BLaER1 (cell line): ENCODE measurements around the gene NKAPD1.
"Not testable (repeated sequence)": the region's sequence is repeated elsewhere in the genome, so short reads cannot be mapped to it uniquely, and the experiment has no call there.

ENCODE experiments used
- H3K27ac ChIP-seq: shearing (Covaris generic); formaldehyde crosslinking; 2 replicates; pipeline ENCODE4 v1.8.1; 2022
- H3K27me3 ChIP-seq: shearing (Covaris generic); formaldehyde crosslinking; 2 replicates; pipeline ENCODE4 v1.8.1; 2022
- H3K36me3 ChIP-seq: shearing (Covaris generic); formaldehyde crosslinking; 2 replicates; pipeline ENCODE4 v1.8.1; 2022
- H3K4me1 ChIP-seq: shearing (Covaris generic); formaldehyde crosslinking; 2 replicates; pipeline ENCODE4 v1.8.1; 2022
- H3K4me2 ChIP-seq: shearing (Covaris generic); formaldehyde crosslinking; 2 replicates; pipeline ENCODE4 v1.8.1; 2022
- H3K4me3 ChIP-seq: shearing (Covaris generic); formaldehyde crosslinking; 2 replicates; pipeline ENCODE4 v1.8.1; 2022
- H3K9ac ChIP-seq: shearing (Covaris generic); formaldehyde crosslinking; 2 replicates; pipeline ENCODE4 v1.8.1; 2022
- H3K9me3 ChIP-seq: shearing (Covaris generic); formaldehyde crosslinking; 2 replicates; pipeline ENCODE4 v1.8.1; 2022
- H4K20me1 ChIP-seq: shearing (Covaris generic); formaldehyde crosslinking; 2 replicates; pipeline ENCODE4 v1.8.1; 2022
- Cebpa-rat ChIP-seq: shearing (Covaris generic); IDR thresholded peaks from 2 replicates; pipeline ENCODE4 v1.8.1; 2022

NKAPD1 gene

DNA sequence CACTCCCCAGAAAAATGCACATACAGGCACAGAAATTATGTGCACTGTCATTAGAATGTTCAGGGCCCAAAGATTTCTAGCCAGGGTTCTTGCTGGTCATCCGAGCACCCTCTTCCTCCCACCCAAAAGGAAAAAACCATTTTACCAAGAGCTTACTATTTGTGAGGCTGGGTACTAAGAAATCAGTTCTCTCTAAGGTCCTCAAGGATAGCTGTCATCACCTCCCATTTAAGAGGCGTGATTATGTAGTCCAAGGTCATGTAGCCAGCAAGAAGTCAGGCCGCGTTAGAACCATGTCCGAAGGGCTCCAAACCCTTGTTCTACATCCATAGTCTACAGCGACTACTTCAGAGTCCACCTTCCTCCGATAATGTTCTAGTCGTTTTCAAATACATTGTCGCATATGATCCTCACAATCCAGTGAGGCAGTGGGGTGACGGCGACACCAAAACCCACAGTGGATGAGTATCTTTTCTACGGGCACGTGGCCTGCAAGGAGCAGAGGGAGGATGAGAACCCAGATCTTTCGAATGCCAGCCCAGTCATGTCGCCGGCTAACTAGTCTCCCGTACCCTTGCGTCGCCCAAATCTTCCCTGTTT lies 11.8 kb downstream of the NKAPD1 start:
- no peak for TF ChIP-seq Cebpa-rat
- peak overlapping the region; percentile 84 for H3K4me2 ChIP-seq
- H3K27me3 ChIP-seq = no peaks in the 10 kb centered on the region
- H3K36me3 ChIP-seq = peaks cover 75% of the 10 kb centered on the region
- peaks cover 35% of the 10 kb centered on the region for H3K4me1 ChIP-seq
- peak overlapping the region; percentile 87 for H3K4me3 ChIP-seq
- H3K27ac ChIP-seq = peak overlapping the region; percentile 82
- peaks cover 9% of the 10 kb centered on the region; the same call in 1 of the 2 replicates for H4K20me1 ChIP-seq
- peak overlapping the region; percentile 83 for H3K9ac ChIP-seq
- H3K9me3 ChIP-seq = no peaks in the 10 kb centered on the region

DNA sequence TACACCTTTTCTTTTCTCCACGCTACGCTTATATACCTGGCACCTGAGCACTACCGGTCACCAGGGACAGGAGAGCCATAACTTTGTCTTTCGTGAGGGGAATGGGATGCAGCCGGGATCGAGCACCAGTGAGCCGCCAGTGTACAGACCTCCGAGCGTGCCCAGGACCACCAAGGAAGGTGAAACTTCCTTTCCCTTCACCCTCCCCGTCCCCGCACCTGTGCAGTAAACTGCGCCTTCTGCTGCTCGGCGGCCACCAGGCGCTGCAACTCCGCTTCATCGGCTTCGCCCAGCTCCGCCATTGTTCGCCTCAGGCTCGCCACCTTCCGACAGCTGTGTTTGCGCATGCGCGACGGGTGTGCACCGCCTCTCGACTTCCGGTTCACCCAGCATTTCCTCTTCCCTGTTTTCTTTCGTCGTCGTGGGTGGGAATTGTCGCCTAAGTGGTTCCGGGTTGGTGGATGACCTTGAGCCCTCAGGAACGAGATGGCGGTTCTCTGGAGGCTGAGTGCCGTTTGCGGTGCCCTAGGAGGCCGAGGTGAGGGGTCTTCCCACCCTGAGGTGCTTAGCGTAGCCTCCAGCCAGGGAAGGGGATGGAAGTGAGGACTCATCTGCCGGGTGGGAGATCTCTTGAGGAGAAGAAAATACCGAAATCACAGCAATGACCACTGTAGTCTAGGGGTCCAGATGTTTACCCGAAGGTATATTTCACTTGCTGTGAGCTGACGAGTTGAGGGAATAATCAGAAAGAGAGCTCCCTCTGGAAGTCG lies 12.5 kb downstream of the NKAPD1 start, which contains the start of the genes SDHD and TIMM8B:
SDHD (plus strand) TSS at position 452 of the 770 bp plus-strand sequence; CDS start at position 487, 35 bp downstream.
TIMM8B (minus strand) TSS at position 335 of the 770 bp plus-strand sequence; CDS start at position 302, 33 bp downstream.
- Histone ChIP-seq H3K4me1 (peaks cover 35% of the 10 kb centered on the region), H3K4me2 (peak within 1 kb of the TSS; percentile 93), H3K36me3 (peaks cover 75% of the 10 kb centered on the region), H3K9ac (peak within 1 kb of the TSS; percentile 83), H3K4me3 (peak within 1 kb of the TSS; percentile 87), H3K9me3 (no peaks in the 10 kb centered on the region), H3K27me3 (no peaks in the 10 kb centered on the region), H3K27ac (peak within 1 kb of the TSS; percentile 82), H4K20me1 (peaks cover 9% of the 10 kb centered on the region; the same call in 1 of the 2 replicates)
- TF ChIP-seq Cebpa-rat = no peak

DNA sequence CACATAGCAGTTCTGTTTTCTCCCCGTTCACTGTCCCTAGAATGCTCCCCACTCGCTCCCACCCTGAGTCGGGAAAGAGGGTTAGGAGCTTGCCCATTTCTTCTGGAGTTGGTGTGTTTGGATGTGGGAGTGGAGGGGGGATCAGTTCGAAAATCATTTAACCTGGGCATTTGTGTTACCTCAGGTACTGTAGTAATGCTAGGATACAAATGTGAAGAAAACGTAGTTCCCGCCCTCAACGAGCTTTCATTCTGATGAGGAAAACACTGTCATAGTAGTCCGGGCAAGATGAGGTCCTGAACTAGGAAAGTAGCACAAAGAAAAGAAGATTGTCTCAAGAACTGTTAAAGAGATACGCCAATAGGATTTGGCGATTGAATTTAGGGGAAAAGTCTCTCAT lies 13.1 kb downstream of the NKAPD1 start:
- H3K9me3 ChIP-seq = no peaks in the 10 kb centered on the region
- no peaks in the 10 kb centered on the region for H3K27me3 ChIP-seq
- peaks cover 35% of the 10 kb centered on the region for H3K4me1 ChIP-seq
- H3K4me3 ChIP-seq = peak overlapping the region; percentile 87
- peak overlapping the region; percentile 93 for H3K4me2 ChIP-seq
- peaks cover 76% of the 10 kb centered on the region for H3K36me3 ChIP-seq
- H3K27ac ChIP-seq = peak overlapping the region; percentile 82
- H3K9ac ChIP-seq = peak overlapping the region; percentile 83
- no peak for TF ChIP-seq Cebpa-rat
- H4K20me1 ChIP-seq = peaks cover 9% of the 10 kb centered on the region; the same call in 1 of the 2 replicates

DNA sequence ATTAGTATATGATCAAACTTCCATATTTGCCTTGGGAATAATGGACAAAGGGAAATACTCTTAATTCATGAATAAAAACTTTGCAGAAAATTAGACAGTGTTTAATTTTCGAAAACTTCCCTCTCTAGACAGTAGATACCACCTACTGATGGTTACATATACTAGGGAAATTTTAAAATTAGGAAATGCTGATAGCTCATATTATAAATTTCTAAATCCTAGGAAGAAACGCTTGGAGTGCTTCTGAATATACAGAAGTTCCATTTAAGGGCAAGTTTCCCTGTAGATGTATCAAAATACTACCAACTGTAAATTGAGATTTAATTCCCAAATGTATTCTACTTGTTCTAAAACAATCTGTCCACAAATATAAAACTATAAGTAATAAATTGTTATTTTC lies 21.2 kb downstream of the NKAPD1 start:
- H3K27me3 ChIP-seq, H3K9me3 ChIP-seq, H4K20me1 ChIP-seq, H3K4me1 ChIP-seq, H3K4me2 ChIP-seq, H3K9ac ChIP-seq, H3K27ac ChIP-seq, H3K4me3 ChIP-seq: not testable (repeated sequence)
- H3K36me3 ChIP-seq = peaks cover 73% of the 10 kb centered on the region

DNA sequence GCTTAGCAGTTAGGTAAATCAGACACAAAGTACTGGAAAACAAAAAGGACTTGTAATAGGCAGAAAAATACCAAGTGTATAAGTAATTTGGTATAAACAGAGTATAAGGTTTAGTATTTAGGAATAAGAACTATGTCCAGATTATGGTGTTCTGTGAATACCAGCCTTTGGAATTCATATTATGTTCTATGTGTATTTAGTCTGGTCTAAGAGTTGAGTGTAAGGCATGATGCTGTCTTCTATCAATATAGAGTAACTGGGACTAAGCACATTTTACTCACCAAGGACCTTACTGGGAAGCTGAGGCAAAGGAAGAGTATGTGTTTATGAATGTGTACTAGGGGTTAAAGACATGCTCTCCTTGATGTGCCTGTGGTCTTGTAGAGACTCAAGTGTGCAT lies 22.1 kb downstream of the NKAPD1 start:
- no peak overlapping the region for H3K4me3 ChIP-seq
- no peaks in the 10 kb centered on the region for H3K4me1 ChIP-seq
- H3K9ac ChIP-seq = no peak overlapping the region
- no peaks in the 10 kb centered on the region for H3K27me3 ChIP-seq
- H3K36me3 ChIP-seq = peaks cover 64% of the 10 kb centered on the region
- H3K27ac ChIP-seq = no peak overlapping the region
- H3K4me2 ChIP-seq = no peak overlapping the region
- H3K9me3 ChIP-seq = no peaks in the 10 kb centered on the region
- H4K20me1 ChIP-seq = 0 out of 2 replicates have a peak, but pooled peaks cover 4% of the 10 kb centered on the region
- TF ChIP-seq Cebpa-rat = no peak

DNA sequence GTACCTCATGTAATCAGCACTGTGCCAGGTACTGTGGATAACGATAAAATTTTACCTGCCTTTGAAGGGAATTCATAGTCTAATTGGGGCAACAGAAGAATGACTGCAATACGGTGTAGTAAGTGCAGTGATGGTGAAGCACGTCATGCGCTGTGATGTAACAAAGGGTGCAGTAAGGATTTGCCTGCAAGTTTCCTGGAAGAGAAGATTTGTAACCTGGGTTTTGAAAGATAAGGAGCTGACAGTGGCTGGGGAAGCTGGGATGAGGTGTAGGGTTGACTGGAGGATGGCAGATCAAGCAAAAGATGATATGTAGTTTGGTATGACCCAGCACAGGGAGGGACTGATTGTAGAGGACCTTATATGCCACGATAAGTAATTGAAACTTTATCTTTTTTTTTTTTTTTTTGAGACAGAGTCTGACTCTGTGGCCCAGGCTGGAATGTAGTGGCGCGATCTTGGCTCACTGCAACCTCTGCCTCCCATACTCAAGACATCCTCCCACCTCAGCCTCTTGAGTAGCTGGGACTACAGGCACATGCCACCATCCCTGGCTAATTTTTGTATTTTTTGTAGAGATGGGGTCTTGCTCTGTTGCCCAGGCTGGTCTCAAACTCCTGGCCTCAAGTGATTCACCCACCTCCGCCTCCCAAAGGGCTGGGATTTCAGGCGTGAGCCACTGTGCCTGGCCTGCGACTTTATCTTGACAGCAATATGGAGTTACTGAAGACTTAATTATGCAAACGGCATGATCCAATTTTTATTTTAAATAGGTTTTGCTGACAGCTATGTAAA lies 23.8 kb downstream of the NKAPD1 start:
- H3K36me3 ChIP-seq = peaks cover 47% of the 10 kb centered on the region
- no peak overlapping the region for H3K27ac ChIP-seq
- no peak overlapping the region for H3K4me2 ChIP-seq
- H3K9ac ChIP-seq = no peak overlapping the region
- H4K20me1 ChIP-seq = no peaks in the 10 kb centered on the region
- no peaks in the 10 kb centered on the region for H3K9me3 ChIP-seq
- no peaks in the 10 kb centered on the region for H3K4me1 ChIP-seq
- H3K4me3 ChIP-seq = no peak overlapping the region
- H3K27me3 ChIP-seq = no peaks in the 10 kb centered on the region
- TF ChIP-seq Cebpa-rat = no peak

DNA sequence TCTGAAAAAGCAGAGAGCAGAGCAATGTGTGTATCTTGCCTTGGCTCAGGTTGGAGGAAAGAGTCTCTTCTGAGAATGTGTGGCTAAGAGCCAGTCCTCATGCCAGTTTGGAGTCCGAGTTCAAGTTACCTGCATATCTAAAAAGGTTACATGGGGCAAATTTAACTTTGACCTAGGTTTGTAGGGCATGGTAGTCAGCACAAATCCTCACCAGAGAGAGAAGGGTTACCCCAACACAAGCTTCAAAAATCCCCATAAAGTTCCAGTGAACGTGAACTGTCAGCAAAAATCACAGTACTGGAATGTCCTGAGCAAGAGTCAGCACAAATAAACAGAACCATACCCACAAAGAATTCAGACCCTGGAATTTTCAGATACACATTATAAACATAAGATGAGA lies 26.4 kb downstream of the NKAPD1 start:
- Histone ChIP-seq H3K9ac (no peak overlapping the region), H3K4me3 (no peak overlapping the region), H3K27me3 (no peaks in the 10 kb centered on the region), H3K9me3 (no peaks in the 10 kb centered on the region), H3K4me2 (no peak overlapping the region), H3K36me3 (peaks cover 28% of the 10 kb centered on the region), H3K27ac (no peak overlapping the region), H3K4me1 (no peaks in the 10 kb centered on the region), H4K20me1 (no peaks in the 10 kb centered on the region)
- no peak for TF ChIP-seq Cebpa-rat

DNA sequence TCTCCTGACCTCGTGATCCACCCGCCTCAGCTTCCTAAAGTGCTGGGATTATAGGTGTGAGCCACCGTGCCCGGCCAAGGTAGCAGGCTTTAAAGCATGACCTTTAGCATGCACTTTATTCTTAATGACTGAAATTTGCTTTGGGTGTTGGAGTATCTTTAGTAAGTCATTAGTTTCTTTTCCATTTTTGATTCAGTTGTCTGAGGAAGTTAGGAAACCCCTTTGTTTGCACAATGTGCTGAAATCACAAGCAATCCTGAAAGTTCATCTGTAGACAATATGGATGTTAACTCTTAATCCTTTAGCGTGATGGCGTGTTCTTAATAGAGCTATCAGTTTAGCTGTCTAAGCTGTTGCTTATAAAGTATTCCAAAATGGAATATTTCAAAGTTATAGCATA lies 29.3 kb downstream of the NKAPD1 start:
- H3K4me2 ChIP-seq = no peak overlapping the region
- no peaks in the 10 kb centered on the region; the same call in 1 of the 2 replicates for H3K36me3 ChIP-seq
- no peaks in the 10 kb centered on the region for H3K4me1 ChIP-seq
- no peak overlapping the region for H3K27ac ChIP-seq
- H3K9ac ChIP-seq = no peak overlapping the region
- no peak for TF ChIP-seq Cebpa-rat
- H3K4me3 ChIP-seq = no peak overlapping the region
- no peaks in the 10 kb centered on the region for H3K27me3 ChIP-seq
- H3K9me3 ChIP-seq = no peaks in the 10 kb centered on the region
- H4K20me1 ChIP-seq = no peaks in the 10 kb centered on the region

DNA sequence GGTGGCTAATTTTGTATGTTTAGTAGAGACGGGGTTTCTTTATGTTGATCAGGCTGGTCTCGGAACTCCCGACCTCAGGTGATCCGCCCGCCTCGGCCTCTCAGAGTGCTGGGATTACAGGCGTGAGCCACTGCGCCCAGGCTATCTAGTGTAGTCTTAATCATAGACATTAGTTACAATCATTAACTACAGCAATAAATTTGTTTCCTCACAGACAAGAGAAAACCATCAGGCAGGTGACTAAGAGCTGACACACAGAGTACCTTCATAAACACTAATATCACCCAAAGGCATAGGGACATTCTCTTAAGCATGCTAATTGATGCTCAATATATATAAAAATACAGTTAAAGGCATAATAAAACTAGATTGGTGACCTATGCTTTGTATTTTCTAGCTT lies 32.0 kb downstream of the NKAPD1 start:
- Histone ChIP-seq H3K4me1 (no peaks in the 10 kb centered on the region), H3K4me3 (no peak overlapping the region), H3K27ac (no peak overlapping the region), H3K9ac (no peak overlapping the region), H4K20me1 (no peaks in the 10 kb centered on the region), H3K4me2 (no peak overlapping the region), H3K9me3 (no peaks in the 10 kb centered on the region), H3K27me3 (no peaks in the 10 kb centered on the region), H3K36me3 (no peaks in the 10 kb centered on the region; the same call in 1 of the 2 replicates)
- no peak for TF ChIP-seq Cebpa-rat
